K562 (cell line): ENCODE results near the gene TMEM139. TPM values are rescaled to one million over a fixed set of nuclear protein-coding genes. Genes with fewer than 3 reads are reported as not detected.

Experiments used
- ARID2 ChIP-seq: fragments of 450-650 bp; IDR thresholded peaks from 2 replicates; pipeline ENCODE4 v1.6.1; 2017; ENCODE audit warnings: antibody characterized with exemption, mild to moderate bottlenecking
- FOSL1 ChIP-seq: fragments of 200-800 bp; sonication (Bioruptor generic); conservative IDR thresholded peaks from 2 replicates; pipeline ENCODE4 v1.6.1; 2016; ENCODE audit warnings: missing genetic modification characterization, missing compliant biosample characterization
- HLTF ChIP-seq: fragments of 450-650 bp; IDR thresholded peaks from 2 replicates; pipeline ENCODE4 v1.6.1; 2016
- HOMEZ ChIP-seq: fragments of 250-450 bp; sonication (Bioruptor Pico); IDR thresholded peaks from 2 replicates; pipeline ENCODE4 v1.4.0; 2020; ENCODE audit warnings: mild to moderate bottlenecking, moderate library complexity
- MNT ChIP-seq, 2 experiments: fragments of 450-650 bp; conservative IDR thresholded peaks; 2 replicates each; pipeline ENCODE4 v1.6.1; 2017; ENCODE audit warnings: mild to moderate bottlenecking in 2 of 2, moderate library complexity in 2 of 2
- NR1H2 ChIP-seq: sonication (generic); formaldehyde crosslinking; IDR thresholded peaks from 2 replicates; pipeline ENCODE4 v1.4.0; 2020; ENCODE audit warnings: mild to moderate bottlenecking, missing genetic modification reagents
- PHF20 ChIP-seq: fragments of 450-650 bp; IDR thresholded peaks from 2 replicates; pipeline ENCODE4 v1.6.1; 2018; ENCODE audit not compliant: partially characterized antibody
- RB1 ChIP-seq: fragments of 450-650 bp; IDR thresholded peaks from 2 replicates; pipeline ENCODE4 v1.6.1; 2017; ENCODE audit warnings: low read depth, mild to moderate bottlenecking
- RBBP5 ChIP-seq: fragments of 200-600 bp; sonication (generic); IDR thresholded peaks from 2 replicates; pipeline ENCODE4 v1.6.1; 2012; ENCODE audit warnings: borderline replicate concordance, mild to moderate bottlenecking, low read length, control low read depth, inconsistent platforms; ENCODE audit not compliant: insufficient read depth, poor library complexity, severe bottlenecking
- RBM22 ChIP-seq: fragments of 200-400 bp; formaldehyde crosslinking; IDR thresholded peaks from 2 replicates; pipeline ENCODE4 v1.6.1; 2018; ENCODE audit warnings: low read length, low read depth; ENCODE audit not compliant: poor library complexity, severe bottlenecking
- THAP12 ChIP-seq: fragments of 250-450 bp; sonication (Bioruptor Pico); IDR thresholded peaks from 2 replicates; pipeline ENCODE4 v1.9.0; 2021; ENCODE audit warnings: mild to moderate bottlenecking, inconsistent platforms
- ZKSCAN1 ChIP-seq: fragments of 150-350 bp; IDR thresholded peaks from 2 replicates; pipeline ENCODE4 v1.6.1; 2016; ENCODE audit warnings: low read depth, low read length
- polyA plus RNA-seq, 8 experiments: library from polyadenylated mRNA; depleted of rRNA in 4 of 8; stranded (reverse) in 5 of 8; unstranded in 3 of 8; fragments of >200 nt; fragmentation: Nextera tagmentation in 2 of 8; fragmentation: Illumina TruSeq in 1 of 8; extraction: Ambion mirVana in 2 of 8; extraction: Trizol in 1 of 8; gene quantifications; 2 replicates each; pipeline versions ENCODE4 v1.2.1 to v1.2.3, GENCODE V29; 2011 to 2014; ENCODE audit warnings: inconsistent platforms in 1 of 8, missing spikeins in 1 of 8
- total RNA-seq, 7 experiments: library from RNA; depleted of rRNA in 6 of 7; stranded (reverse); fragments of >200 nt in 6 of 7; fragmentation: Illumina TruSeq in 2 of 7; extraction: Trizol in 2 of 7; gene quantifications; 2 replicates each; pipeline versions ENCODE4 v1.2.1 to v1.2.3, GENCODE V29; 2011 to 2021; ENCODE audit warnings: low replicate concordance in 1 of 7
- TF ChIP-seq, protein P1 (sequence below): fragments of 450-650 bp; formaldehyde crosslinking; IDR thresholded peaks from 2 replicates; pipeline ENCODE4 v1.4.0; 2020; ENCODE audit warnings: mild to moderate bottlenecking, moderate library complexity
- TF ChIP-seq, protein P2 (sequence below): sonication (generic); formaldehyde crosslinking; IDR thresholded peaks from 2 replicates; pipeline ENCODE4 v1.8.0; 2022; ENCODE audit warnings: missing genetic modification reagents, mild to moderate bottlenecking, borderline replicate concordance
- TF ChIP-seq, protein P3 (sequence below): sonication (generic); formaldehyde crosslinking; IDR thresholded peaks from 2 replicates; pipeline ENCODE4 v1.9.0; 2022; ENCODE audit warnings: mild to moderate bottlenecking, missing genetic modification reagents

The TMEM139 gene
- total and polyA plus RNA-seq, 9 of the 15 experiments (the other 6 are each of a cell fraction or from before 2014, with no cell fraction given): 0.27 to 1.8 (median 0.79) TPM

DNA sequence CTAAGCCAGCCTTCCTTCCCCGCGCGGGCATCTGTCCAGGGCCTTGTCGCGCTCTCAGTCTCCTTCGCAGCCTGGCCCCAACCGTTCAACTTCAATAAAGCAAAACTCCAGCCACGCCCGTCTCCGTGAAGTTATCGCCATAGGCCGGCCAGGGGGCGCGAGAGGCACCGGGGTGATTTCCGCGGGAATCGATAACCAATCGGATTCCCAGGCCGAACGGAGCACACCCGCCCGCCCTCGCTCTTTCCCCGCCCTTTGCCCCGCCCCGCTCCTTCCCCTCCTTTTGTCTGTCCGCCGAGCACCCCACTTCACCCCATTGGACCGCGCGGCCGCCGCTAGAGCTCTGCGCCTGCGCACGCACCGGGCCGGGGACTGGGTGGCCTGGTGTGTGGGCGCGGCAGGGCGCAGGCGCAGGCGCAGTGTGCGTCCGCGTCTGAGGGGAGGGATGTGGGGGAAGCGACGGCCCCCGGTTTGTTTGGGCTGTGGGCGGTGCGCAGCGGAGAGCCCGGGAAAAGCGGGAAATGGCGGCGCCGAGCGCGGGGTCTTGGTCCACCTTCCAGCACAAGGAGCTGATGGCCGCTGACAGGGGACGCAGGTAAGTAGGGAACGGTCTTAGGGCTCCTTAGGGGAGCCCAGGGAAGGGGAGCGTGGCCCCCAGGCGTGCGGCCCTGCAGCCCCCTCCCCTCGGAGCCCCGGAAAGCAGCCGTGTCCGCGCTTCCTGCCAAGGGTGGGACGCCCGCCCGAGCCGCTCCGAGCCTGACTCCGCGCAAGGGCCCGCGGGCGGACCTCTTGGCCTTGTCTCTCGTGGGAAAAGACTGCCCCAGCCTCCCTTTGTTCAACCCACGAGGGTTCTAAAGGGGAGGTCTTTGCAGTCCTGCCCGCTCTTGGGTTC lies 3.4 kb downstream of the TMEM139 start, which contains the start of gene CASP2 (continued):
- peak; percentile 82; the same call in 1 of the 2 replicates for TF ChIP-seq HLTF
- TF ChIP-seq, protein P1, sequence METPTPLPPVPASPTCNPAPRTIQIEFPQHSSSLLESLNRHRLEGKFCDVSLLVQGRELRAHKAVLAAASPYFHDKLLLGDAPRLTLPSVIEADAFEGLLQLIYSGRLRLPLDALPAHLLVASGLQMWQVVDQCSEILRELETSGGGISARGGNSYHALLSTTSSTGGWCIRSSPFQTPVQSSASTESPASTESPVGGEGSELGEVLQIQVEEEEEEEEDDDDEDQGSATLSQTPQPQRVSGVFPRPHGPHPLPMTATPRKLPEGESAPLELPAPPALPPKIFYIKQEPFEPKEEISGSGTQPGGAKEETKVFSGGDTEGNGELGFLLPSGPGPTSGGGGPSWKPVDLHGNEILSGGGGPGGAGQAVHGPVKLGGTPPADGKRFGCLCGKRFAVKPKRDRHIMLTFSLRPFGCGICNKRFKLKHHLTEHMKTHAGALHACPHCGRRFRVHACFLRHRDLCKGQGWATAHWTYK: peak; percentile 66; the same call in 1 of the 2 replicates
- no peak for TF ChIP-seq RBM22
- peak; percentile 77 for TF ChIP-seq PHF20
- 0 out of 2 replicates have a peak, but pooled peaks have one; percentile 16 for TF ChIP-seq HOMEZ
- peak; percentile 87 for TF ChIP-seq RBBP5
- TF ChIP-seq NR1H2 (CRISPR knock-in tag): 0 out of 2 replicates have a peak, but pooled peaks have one; percentile 20
- TF ChIP-seq, protein P2, sequence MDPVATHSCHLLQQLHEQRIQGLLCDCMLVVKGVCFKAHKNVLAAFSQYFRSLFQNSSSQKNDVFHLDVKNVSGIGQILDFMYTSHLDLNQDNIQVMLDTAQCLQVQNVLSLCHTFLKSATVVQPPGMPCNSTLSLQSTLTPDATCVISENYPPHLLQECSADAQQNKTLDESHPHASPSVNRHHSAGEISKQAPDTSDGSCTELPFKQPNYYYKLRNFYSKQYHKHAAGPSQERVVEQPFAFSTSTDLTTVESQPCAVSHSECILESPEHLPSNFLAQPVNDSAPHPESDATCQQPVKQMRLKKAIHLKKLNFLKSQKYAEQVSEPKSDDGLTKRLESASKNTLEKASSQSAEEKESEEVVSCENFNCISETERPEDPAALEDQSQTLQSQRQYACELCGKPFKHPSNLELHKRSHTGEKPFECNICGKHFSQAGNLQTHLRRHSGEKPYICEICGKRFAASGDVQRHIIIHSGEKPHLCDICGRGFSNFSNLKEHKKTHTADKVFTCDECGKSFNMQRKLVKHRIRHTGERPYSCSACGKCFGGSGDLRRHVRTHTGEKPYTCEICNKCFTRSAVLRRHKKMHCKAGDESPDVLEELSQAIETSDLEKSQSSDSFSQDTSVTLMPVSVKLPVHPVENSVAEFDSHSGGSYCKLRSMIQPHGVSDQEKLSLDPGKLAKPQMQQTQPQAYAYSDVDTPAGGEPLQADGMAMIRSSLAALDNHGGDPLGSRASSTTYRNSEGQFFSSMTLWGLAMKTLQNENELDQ (CRISPR knock-in tag): no peak
- peak; percentile 95 for TF ChIP-seq RB1
- TF ChIP-seq THAP12 (CRISPR knock-in tag): peak; percentile 92
- peak; percentile 57; the same call in 1 of the 2 replicates for TF ChIP-seq ZKSCAN1
- TF ChIP-seq MNT (conservative IDR thresholded peaks at IDR 0.05): peak; percentile 13 to 71; a peak in 2 of 4 replicates
- TF ChIP-seq FOSL1 (tag): no peak
- TF ChIP-seq, protein P3, sequence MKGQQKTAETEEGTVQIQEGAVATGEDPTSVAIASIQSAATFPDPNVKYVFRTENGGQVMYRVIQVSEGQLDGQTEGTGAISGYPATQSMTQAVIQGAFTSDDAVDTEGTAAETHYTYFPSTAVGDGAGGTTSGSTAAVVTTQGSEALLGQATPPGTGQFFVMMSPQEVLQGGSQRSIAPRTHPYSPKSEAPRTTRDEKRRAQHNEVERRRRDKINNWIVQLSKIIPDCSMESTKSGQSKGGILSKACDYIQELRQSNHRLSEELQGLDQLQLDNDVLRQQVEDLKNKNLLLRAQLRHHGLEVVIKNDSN (CRISPR knock-in tag): peak; percentile 57
- TF ChIP-seq ARID2: no peak
